Daoy (cell line): ENCODE results near the gene CACNA1H. TPM values are rescaled to one million over a fixed set of nuclear protein-coding genes. Genes with fewer than 3 reads are reported as not detected.
"Not testable (repeated sequence)": the region's sequence is repeated elsewhere in the genome, so short reads cannot be mapped to it uniquely, and the experiment has no call there.

ENCODE experiments used
- DNase-seq: peaks from one replicate; pipeline ENCODE4 v3.0.0-alpha.2; 2015; ENCODE audit warnings: low read depth
- total RNA-seq: library from RNA; depleted of rRNA; stranded (reverse); fragments of >200 nt; shearing (Covaris generic); gene quantifications from 2 replicates; pipeline ENCODE4 v1.2.3, GENCODE V29; 2014; rRNA removed

Gene CACNA1H
- total RNA-seq, 1 experiment from 2014 or later = 0.80 TPM

- no peak for DNase-seq
Measured at GRCh38 chr16:1265090-1265630, 112.3 kb downstream of the CACNA1H start.

GRCh38 chr16:1265826-1266225, 112.9 kb downstream of the CACNA1H start:
- DNase-seq = no peak

GRCh38 chr16:1269418-1269817, 116.5 kb downstream of the CACNA1H start:
- not testable (repeated sequence) for DNase-seq

- no peak for DNase-seq
Measured at GRCh38 chr16:1271380-1271723, 118.4 kb downstream of the CACNA1H start.

Other genes starting within 250 kb of the CACNA1H start
- 1.8 and 2.6 TPM in 2 replicates for gene LMF1, start 182.1 kb upstream of the CACNA1H start, total RNA-seq
- 0.17 TPM in 1 of 2 replicates, not detected in the other for gene SOX8, start 171.3 kb upstream of the CACNA1H start, total RNA-seq
- gene SSTR5, start 80.4 kb upstream of the CACNA1H start, total RNA-seq = not detected in 2 replicates
- not detected in 2 replicates for gene C1QTNF8, start 56.9 kb upstream of the CACNA1H start, total RNA-seq
- gene TPSG1, start 72.2 kb downstream of the CACNA1H start, total RNA-seq = 0.23 TPM in 1 of 2 replicates, not detected in the other
- not detected in 2 replicates for gene TPSB2, start 77.1 kb downstream of the CACNA1H start, total RNA-seq
- gene TPSAB1, start 87.6 kb downstream of the CACNA1H start, total RNA-seq = not detected in 2 replicates
- not detected in 2 replicates for gene TPSD1, start 103.0 kb downstream of the CACNA1H start, total RNA-seq
- gene UBE2I, start 156.5 kb downstream of the CACNA1H start, total RNA-seq = 37.6 and 69.5 TPM in 2 replicates
- gene BAIAP3, start 180.5 kb downstream of the CACNA1H start, total RNA-seq = 0.11 and 1.2 TPM in 2 replicates
- 95.5 and 103 TPM in 2 replicates for gene TSR3, start 198.8 kb downstream of the CACNA1H start, total RNA-seq
- gene GNPTG, start 198.8 kb downstream of the CACNA1H start, total RNA-seq = 10.8 and 15.9 TPM in 2 replicates